NCI-H774 (cell line): Measurements from ENCODE around the gene SH2B3.

ENCODE experiments used
- DNase-seq: peaks from one replicate; lab custom pipeline; 2025; lab: John Stamatoyannopoulos, UW

SH2B3 gene

DNA sequence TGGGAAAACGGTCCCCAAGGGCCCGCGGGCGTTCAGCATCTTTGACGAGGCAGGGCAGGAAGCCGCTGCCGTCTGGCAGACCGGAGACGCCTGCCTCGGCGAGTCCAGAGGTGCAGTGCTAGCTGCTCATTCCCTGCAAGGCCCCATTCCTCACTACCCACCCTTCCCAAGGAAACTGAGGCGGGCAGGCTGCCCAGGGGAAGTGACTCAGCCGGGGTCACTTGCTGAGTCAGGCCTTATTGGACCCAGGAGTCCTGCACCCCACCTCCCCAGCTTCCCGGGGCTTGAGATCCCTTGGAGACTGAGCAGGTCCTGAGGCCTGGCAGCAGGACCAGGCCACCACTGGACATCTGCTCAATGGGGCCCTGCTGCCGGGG lies 3.7 kb downstream of the SH2B3 start:
- no peak for DNase-seq

DNA sequence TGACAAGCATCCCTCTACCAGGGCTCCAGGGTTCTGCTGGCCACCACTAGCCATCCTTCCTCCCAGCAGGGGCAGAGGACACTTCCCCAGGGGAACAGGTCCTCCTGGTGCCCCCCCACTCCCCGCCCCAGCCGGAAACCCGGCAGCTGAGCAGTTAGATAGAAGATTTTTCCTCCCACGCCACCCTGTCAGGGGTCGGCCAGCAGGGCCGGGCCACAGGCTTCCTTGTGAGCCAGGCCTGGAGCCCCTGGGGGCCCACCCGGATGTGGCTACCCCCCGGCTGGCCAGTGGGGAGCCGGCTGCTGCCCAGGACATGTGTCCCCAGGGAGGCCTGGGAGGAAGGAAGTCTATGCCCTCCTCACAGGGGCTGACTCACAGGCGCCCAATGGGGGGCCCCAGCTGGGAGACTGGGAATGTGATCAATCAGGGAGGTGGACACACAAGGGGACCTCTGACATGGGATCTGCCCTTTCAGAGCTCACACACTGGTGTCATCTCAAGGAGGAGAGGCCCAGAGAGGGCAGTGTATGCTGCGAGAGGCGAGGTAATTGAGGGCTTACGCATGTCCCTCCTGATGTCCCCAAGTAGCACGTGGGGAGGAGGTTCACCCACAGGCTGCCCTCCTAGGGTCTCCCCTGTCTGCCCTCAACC lies 4.2 kb downstream of the SH2B3 start:
- no peak for DNase-seq

DNA sequence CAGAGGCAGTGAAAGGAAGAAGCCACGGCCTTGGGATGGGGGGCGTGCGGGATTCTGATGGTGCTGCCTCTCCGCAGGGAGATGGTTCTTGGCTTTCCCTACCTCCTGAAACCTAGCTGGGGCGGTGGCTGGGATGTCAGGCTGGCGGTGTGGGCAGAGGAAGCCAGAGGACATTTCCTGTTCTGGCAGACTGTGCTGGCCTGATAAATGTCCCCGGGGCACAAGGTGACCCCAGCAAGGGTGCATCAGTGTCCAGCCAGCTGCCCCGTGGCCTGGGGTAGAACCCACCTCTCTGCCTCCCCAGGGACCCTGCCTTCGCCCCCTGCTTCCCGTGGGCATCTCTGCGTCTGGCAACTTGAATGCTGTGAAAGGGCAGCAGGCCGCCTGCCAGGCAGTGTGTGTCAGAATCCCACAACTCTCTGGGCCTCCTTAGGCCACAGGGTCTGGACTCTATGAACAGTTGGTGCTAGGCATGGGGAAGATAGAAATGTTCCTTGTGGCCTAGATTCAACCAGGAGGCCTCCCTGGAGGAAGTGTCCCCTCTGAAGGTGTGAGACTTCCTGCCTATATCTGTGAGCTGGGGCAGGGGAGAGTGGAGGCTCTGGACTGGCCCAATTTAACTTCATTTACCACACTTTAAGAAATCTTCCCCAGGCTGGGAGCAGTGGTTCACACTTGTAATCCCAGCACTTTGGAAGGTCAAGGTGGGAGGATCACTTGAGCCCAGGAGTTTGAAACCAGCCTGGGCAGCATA lies 4.9 kb downstream of the SH2B3 start:
- DNase-seq, result no peak

DNA sequence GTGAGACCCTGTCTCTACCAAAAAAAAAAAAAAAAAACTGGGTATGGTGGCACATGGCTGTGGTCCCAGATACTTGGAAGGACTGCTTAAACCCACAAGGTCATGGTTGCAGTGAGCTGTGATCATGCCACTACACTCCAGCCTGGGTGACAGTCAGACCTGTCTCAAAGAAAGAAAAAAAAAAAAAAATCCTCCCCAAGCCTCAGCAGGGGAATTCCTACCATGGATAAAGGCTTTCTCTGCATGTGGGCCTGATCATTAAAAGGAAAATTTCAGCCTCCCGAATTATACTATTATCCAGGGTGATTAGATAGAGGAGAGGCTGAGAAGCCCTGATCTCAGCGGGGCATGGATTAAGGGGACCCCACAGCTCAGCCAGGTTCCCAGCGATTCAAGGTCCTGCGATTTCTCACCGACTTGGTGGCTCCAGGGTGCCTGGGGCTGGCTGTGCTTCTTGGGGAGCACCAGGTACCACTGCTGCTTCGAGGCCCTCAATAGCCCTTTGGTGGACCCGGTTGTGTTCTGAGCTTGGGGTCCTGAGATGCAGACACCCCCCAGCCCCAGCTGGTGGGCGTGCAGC lies 5.6 kb downstream of the SH2B3 start:
- no peak for DNase-seq

DNA sequence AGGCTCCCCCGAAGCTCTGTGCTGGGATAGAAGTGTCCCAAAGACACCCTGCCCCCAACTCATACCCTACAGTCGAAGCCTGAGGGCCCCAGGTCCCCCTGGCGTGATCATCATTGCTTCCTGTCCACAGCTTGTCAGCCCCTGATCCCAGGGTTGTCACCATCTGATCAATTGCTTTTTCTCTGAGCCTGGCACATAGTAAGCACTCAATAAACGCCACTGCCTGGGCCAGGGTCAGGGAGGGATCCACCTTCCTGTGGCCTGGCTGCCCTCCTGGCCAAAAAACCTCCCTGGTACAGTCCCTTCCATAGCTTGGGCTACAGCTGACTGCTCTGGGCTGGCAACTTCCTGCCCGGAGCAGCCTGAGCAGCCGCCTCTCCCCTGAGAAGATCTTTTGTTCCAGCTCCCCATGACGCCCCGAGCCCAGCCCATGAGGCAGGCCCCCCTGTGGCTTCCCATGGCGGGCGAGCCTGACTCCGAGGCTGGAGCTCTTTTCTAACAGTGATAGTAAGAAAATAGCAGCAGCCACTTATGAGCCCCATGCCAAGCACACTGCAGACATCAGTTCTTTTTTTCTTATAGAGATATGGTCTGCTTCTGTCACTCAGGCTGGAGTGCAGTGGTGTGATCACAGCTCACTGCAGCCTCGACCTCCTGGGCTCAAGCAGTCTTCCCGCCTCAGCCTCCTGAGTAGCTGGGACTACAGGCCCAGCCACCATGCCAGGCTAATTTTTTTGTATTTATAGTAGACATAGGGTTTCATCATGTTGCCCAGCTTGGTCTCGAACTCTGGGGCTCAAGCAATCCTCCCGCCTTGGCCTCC lies 6.5 kb downstream of the SH2B3 start:
- no peak for DNase-seq

DNA sequence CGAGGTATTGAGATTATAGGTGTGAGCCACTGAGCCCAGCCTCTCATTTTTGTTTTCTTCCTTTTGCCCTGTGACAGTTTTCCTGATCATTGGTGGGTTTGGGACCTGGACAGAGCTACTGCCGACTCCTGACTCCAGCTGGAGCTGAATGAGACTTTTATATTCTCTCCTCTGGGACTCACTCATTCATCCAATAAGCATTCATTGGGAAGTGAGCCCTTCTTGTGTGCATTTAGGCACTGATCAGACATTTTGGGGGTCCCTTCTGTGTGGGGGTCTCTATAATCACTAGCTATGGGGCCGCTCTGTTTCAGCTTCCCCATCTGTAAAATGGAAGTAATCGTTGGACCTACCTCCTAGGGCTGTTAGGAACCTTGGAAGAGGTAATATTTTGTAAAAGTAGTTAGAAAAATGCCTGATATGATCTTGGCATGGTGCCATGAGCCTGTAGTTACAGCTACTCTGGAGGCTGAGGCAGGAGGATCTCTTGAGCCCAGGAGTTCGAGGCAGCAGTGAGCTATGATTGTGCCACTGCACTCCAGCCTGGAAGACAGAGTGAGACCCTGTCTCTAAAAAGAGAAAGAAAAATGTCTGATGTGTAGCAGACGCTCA lies 7.2 kb downstream of the SH2B3 start:
- no peak for DNase-seq

DNA sequence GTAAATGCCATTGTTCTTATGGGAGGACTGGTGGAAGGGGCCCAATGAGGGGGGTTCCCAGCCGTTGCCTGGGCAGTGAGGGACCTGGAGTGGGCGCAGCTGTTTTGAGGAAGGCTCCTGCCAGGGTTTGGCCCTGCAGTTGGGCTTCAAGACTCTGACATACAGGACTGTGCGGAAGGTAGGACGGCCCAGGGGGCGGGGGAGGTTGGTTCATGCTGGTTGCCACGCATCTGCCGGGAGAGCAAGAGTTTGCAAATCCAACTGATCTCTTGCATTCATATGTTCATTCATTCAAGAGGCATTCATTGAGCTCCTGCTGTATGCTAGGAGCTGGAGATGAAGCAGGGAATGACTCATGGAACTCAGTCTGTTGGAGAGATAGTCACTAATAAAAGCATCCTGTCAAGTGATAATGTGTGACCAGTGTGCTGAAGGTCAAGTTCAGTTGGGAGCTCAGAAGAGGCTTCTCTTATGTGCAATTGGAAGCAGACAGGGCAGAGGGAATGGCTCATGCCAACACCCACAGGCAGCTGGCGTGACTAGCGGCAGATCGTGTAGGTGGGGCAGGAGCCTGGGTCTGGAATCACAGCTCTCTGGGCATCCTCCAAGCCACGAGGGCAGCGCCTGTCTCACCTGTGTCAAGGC lies 7.8 kb downstream of the SH2B3 start:
- DNase-seq, result no peak

DNA sequence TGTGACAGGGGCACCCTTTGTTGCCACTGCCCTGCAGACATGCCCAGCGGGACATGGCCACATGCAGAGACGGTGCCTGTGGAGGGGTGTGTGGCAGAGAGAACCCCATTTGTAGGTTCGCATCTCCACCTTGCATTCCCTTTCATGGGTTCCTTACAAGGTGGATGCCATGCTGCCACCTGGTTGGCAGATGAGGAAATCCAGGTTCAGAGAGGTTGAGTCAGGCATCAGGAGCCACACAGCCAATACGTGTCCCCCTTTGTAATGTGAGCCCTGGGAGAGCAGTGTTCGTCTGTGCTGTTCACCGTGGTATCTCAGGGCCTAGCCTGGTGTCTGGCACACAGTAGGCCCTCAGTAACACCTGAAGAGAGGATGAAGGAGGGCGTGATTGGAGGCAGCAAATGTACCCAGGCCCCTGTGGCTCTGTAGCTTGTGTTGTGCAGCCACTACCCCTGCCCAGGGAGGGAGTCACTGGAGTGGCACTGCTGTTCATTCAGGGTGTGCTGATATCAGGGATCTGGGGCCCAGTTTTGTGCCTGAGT lies 9.1 kb downstream of the SH2B3 start:
- DNase-seq, result no peak

DNA sequence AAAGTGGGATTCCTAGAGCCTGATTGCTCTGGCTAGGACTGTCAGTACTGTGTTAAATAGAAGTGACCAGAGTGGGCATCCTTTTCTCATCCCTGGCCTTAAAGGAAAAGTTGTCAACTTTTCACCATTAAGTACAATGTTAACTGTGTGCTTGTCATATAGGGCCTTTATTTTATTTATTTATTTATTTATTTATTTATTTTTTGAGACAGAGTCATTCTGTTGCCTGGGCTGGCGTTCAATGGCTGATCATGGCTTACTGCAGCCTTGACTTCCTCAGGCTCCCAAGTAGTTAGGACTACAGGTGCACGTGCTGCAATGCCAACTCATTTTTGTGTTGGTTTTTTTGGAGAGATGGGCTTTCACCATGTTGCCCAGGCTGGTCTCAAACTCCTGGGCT lies 11.6 kb downstream of the SH2B3 start:
- DNase-seq, result no peak

DNA sequence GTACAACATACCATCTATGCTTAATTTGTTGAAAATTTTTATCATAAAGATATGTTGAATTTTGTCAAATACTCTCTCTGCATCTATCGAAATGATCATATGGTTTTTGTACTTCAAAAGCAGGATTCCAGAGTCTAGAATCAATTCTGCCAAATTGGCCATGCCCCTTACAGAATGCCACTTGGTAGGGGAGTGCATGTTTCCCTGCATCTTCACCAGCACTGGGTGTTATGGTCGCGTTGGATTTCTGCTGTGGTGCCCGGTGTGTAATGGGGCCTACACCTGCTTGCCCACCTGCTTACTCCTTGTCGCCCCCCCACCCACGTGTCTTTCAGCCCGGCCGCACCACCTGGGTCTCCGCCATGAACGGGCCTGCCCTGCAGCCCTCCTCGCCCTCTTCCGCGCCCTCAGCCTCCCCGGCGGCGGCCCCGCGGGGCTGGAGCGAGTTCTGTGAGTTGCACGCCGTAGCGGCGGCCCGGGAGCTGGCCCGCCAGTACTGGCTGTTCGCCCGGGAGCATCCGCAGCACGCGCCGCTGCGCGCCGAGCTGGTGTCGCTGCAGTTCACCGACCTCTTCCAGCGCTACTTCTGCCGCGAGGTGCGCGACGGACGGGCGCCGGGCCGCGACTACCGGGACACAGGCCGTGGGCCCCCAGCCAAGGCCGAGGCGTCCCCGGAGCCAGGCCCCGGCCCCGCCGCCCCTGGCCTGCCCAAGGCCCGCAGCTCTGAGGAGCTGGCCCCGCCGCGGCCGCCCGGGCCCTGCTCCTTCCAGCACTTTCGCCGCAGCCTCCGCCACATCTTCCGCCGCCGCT lies 12.3 kb downstream of the SH2B3 start:
- DNase-seq, result no peak

DNA sequence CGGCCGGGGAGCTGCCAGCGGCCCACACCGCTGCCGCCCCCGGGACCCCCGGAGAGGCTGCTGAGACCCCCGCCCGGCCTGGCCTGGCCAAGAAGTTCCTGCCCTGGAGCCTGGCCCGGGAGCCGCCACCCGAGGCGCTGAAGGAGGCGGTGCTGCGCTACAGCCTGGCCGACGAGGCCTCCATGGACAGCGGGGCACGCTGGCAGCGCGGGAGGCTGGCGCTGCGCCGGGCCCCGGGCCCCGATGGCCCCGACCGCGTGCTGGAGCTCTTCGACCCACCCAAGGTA lies 12.8 kb downstream of the SH2B3 start:
- DNase-seq, result no peak

DNA sequence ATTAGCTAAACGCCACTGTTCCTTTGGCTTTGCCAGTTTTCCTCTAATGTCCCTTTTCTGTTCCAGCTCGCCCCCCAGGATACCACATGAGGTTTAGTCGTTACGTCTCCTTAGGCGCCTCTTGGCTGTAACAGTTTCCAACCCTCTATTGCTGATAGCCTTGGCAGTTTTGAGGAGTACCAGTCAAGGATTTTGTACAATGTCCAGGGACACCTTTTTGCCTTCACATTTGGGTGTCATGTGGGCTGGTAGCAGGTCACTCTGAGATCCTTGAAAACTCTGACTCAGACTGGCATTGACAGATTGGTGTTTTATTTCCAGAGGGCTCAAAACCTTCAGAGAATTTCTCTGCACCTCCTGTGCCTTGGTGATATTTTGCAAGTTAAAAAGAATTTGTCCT lies 14.1 kb downstream of the SH2B3 start:
- no peak for DNase-seq

DNA sequence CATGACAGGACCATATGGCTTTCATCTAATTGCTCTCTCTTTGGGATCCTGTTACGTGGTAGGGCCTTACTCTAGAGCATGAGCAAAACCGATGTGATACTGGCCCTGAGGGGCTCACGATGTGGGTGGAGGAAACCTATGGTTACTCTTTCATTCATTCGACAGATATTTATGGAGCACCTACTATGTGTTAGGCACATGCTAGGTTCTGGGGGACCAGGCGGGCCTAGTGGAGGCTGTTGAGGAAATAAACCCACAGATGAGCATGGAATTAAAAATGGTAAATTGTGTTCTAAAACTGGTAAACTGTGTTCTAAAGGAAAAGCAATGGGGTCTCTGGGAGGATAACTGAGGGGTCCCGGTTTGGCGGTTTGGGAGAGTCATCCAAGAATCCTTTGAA lies 14.8 kb downstream of the SH2B3 start:
- no peak for DNase-seq

DNA sequence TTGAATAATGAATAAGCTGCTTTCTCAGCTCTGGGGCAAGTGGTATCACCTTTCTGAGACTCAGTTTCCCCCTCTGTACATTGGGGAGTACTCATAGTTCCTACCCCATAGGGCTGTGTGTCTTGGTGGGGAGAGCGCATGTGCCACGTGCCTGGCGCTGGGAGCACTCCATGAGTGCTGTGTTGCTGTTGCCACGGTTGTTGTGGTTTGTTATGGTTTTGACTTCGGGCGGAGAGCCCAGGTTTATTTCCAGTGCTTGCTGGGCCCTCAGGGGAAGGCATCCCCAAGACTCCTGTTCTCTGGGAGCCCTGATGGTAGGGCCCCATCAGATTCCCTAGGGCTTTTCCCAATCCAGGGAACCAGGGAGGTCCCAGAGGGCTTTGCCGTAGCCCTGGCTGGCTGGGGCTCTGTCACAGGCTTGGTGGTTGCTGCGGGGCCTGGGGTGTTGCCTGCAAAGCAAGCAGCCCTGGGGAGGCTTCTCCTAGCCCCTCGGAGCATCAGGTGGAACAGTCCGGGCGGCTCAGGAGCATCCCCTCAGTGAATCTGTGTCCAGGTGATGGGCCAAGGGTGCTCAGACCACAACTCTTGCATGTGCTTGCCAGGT lies 18.6 kb downstream of the SH2B3 start:
- no peak for DNase-seq

DNA sequence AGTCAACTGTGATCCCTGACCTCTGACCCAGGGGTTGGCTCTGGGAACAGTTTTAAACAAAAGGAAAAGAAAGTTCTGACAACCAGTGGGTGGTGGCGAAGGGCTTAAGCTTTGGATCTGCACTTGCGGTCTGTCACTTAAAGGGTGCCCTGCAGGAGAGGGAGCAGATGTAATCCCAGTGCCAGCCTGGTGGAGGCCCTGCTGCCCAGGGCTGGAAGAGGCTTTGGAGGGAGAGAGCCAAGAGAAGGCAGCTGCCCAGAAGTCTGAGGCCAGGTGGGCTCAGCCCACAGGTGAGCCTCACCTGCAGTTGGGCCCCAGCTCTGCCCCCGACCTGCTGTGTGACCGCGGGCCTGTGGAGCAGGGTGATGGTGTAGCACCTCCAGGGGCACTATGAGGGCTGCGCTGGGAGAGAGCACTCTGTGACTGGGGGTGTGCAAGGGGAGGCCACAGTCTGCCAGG lies 19.1 kb downstream of the SH2B3 start:
- no peak for DNase-seq

DNA sequence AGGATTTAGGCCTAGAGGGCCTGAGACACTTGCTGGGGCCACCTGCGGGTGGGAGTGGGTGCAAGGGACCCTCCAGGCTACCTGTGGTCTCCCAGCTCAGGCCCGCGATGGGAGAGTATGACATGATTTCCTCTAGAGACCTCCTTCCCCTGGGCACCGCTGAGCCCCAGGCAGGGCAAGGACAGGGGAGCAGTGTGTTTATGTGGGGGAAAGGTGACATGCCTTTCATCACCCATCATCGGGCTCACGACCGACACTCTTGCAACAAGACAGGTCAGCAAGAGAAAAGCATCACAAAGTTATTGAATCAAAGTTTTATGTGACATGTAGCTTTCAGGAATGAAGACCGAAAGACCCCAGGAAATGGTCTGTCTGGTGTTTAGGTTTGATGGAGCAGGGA lies 19.9 kb downstream of the SH2B3 start:
- no peak for DNase-seq

DNA sequence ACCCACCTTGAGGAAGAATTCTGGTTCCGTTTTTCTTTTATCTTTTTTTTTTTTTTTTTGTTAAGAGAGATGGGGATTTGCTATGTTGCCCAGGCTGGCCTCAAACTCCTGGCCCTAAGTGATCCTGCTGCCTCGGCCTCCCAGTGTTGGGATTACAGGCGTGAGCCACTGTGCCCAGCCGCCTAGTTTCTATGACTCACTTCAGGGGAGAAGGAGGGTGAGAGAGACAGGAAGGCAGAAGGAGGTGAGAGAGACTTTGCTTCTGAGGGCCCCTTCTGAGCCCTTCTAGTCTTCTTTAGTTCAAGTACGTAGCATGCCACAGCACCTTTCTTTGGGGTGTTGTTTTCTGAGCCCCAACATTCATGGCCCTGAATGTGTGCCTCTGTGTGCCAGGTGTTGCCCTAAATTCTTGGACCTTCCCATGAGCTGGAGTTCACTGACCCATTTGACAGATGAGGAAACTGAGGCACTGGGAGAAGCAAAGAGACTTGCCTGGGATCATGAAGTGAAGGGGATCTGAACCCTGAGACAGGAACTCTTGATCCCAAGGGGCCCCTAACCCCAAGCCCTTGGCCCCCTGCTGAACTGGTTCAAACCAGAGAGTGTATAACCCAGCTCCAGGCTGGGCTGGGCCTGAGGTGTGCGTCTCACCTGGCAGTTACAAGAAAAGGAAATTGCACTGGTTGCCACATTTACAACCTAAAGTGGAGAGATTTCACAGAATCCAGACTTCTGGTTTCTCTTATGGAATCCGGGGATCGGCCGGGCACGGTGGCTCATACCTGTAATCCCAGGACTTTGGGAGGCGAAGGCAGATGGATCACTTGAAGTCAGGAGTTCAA lies 20.8 kb downstream of the SH2B3 start:
- no peak for DNase-seq

DNA sequence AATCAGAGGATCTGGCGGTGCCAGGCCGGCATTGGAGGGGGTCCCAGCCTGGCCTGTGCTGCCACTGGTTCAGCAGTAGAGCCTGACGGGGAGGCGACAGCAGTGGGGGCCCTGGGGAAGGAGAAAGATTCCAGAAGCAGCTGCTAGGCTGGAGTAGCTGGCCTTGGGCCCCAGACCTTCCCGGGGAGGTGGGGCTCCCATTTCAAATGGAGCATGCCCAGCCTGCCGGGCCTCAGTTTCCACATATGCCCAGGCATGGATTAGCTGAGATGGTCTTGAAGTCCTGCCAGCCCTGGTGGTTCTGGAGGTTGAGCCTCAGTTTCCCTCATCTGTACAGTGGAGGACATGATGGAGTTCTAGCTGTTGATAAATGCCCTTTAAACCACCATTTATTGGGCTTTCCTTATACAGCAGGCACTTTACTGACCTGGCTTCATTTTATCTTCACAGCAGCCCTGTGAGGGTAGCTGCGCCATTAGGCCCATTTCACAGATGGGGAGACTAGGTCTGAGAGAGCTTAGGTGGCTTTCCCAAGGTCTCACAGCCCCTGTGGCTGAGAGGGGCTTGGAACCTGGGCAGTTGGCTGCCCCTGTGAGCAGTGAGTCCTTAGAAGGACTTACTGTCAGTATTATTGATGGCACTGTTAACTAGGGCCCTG lies 21.8 kb downstream of the SH2B3 start:
- DNase-seq, result no peak
